A549 treated with DMSO at 1 μM for 4 hours (cell line): ENCODE results near the gene EXOC3. TPM values are rescaled to one million over a fixed set of nuclear protein-coding genes. Genes with fewer than 3 reads are reported as not detected.

Source experiments
- total RNA-seq: library from RNA; stranded (reverse); fragments of 200-300 nt; extraction: Qiagen RNA extraction; gene quantifications from 5 replicates; pipeline ENCODE4 v1.2.3, GENCODE V29; 2022; ENCODE audit warnings: low read depth

The EXOC3 gene
- total RNA-seq, result 27.9 to 32.7 TPM (median 32.2 TPM) in 5 replicates

DNA sequence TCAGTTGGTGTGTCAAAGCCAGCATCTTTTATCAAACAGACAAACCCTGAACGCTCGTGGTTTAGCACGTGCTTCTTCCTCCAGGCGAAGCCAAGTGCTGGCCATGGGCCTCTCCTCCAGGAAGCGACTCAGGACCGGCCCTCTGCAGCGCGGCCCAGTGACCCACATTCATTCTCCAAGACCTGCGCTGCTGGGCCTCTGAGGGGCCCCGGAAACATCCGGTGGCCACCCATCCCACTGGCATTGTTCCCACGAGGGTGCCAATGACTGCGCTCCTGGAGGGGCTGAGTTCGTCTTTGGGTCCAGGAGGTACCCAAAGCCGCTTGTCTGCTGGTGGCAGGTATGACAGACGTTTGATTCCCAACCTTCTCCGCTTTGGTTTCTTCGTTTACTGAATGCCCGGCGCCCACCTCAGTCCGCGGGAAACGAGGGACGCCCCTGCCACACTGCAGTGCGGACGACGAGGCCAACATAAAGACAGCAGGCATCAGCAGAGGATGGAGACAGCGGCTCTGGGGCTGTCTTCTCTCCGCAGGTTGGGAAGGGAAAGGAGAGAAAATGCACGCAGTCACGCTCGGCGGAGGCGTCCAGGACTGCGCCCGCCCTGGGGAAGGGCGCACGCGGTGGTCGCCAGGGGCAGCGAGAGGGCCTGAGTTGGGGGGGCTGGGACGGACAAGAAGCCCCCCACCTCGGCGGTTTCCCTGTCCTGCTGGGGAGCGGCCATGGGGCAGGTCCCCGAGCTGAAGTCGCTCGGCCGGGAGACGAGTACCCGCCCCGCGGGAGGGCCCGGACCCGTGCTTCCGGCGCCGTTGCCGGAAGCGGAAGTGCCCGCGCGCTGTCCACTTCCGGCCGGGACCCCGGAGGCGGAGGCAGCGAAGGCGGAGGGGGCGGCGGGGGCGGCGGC lies at the start of gene EXOC3:
EXOC3 (plus strand) TSS at position 842 of the 904 bp plus-strand sequence. CDS start 3,030 bp downstream, outside the sequence.

Other genes with a start within 250 kb of the EXOC3 start
- gene CCDC127, start 225.0 kb upstream of the EXOC3 start, total RNA-seq, result 4.7 to 7.4 TPM (median 7.0 TPM) in 5 replicates
- gene SDHA, start 224.9 kb upstream of the EXOC3 start, total RNA-seq, result 100 to 123 TPM (median 117 TPM) in 5 replicates
- 158 to 195 TPM (median 190 TPM) in 5 replicates for gene PDCD6, start 171.5 kb upstream of the EXOC3 start, total RNA-seq
- gene AHRR, start 121.5 kb upstream of the EXOC3 start, total RNA-seq, result 3.5 to 4.3 TPM (median 3.6 TPM) in 5 replicates
- 2.1 to 2.8 TPM (median 2.5 TPM) in 5 replicates for gene SLC9A3, start 81.3 kb downstream of the EXOC3 start, total RNA-seq
- gene CEP72, start 169.2 kb downstream of the EXOC3 start, total RNA-seq, result 8.8 to 11.1 TPM (median 10.9 TPM) in 5 replicates